Measurements from ENCODE around the gene ARL16. TPM values are rescaled to one million over a fixed set of nuclear protein-coding genes. Genes with fewer than 3 reads are reported as not detected.

Gene ARL16
- total RNA-seq, 1 experiment from 2014 or later, result 49.8 TPM

DNA sequence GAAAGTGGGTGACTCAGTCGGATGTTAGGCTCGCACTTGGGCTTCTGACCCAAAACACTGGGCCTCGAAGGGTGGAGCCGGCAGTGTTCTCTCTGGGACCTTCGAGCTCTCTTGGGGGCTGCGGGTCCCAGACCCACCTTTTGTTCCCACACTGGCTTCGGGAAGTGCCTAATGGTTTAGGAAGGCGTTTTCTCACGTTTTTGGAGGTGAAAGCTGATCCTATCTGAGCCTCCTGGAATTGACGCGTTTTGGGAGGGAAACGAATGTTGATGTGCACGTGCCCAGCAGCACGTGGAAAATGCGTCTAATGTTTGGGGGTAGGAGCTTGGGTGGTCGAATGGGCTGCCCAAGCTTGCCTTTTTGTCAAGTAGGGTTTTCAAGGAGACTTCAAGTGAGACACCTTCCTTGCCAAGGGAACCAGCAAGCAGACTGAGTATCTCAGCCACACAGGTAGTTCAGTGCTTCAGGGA, 880 bp upstream of the ARL16 start:
- Mint-ChIP-seq H3K4me1 (ENCODE audit: low read depth, unreplicated experiment) (no peaks in the 10 kb centered on the region), H3K27me3 (ENCODE audit: insufficient read depth, unreplicated experiment) (no peaks in the 10 kb centered on the region), H3K4me3 (ENCODE audit: unreplicated experiment) (peak overlapping the region; percentile 97), H3K27ac (ENCODE audit: unreplicated experiment) (peak overlapping the region; percentile 95), H3K9me3 (ENCODE audit: unreplicated experiment) (no peaks in the 10 kb centered on the region), H3K36me3 (ENCODE audit: insufficient read depth, unreplicated experiment) (peaks cover 47% of the 10 kb centered on the region)
- Histone ChIP-seq H3K4me3 (ENCODE audit: low read depth, low read length) (peak overlapping the region; percentile 62), H3K36me3 (ENCODE audit: control insufficient read depth, insufficient read depth, low read length) (peaks cover 5% of the 10 kb centered on the region), H3K9me3 (no peaks in the 10 kb centered on the region), H3K27me3 (replicated peaks; ENCODE audit: control insufficient read depth, insufficient read depth, low read length) (no peaks in the 10 kb centered on the region), H3K4me1 (0 out of 2 replicates have a peak, but pooled peaks cover 10% of the 10 kb centered on the region)
- DNase-seq, result no peak
- TSS peak; percentile 75 for BruUV-seq (replicated peaks)
- TF ChIP-seq, protein P1, sequence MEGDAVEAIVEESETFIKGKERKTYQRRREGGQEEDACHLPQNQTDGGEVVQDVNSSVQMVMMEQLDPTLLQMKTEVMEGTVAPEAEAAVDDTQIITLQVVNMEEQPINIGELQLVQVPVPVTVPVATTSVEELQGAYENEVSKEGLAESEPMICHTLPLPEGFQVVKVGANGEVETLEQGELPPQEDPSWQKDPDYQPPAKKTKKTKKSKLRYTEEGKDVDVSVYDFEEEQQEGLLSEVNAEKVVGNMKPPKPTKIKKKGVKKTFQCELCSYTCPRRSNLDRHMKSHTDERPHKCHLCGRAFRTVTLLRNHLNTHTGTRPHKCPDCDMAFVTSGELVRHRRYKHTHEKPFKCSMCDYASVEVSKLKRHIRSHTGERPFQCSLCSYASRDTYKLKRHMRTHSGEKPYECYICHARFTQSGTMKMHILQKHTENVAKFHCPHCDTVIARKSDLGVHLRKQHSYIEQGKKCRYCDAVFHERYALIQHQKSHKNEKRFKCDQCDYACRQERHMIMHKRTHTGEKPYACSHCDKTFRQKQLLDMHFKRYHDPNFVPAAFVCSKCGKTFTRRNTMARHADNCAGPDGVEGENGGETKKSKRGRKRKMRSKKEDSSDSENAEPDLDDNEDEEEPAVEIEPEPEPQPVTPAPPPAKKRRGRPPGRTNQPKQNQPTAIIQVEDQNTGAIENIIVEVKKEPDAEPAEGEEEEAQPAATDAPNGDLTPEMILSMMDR (IDR thresholded peaks at IDR 0.05; ENCODE audit: insufficient read depth in 1 of 2, low read depth in 1 of 2, low read length in 1 of 2, severe bottlenecking in 1 of 2, unreplicated experiment in 1 of 2), result no peak
- CTCF ChIA-PET, result no interaction called here
- intact Hi-C loops (cut with micrococcal nuclease; ENCODE audit: unreplicated experiment), result no loop called here
- POLR2A ChIA-PET, result interaction anchor here (1.2 to 1.6 kb wide), 3 partner anchors 18 to 149 kb away, joined by 3 to 45 read pairs (median 8); partner anchors contain the start of genes MCRIP1 and MRPL12

DNA sequence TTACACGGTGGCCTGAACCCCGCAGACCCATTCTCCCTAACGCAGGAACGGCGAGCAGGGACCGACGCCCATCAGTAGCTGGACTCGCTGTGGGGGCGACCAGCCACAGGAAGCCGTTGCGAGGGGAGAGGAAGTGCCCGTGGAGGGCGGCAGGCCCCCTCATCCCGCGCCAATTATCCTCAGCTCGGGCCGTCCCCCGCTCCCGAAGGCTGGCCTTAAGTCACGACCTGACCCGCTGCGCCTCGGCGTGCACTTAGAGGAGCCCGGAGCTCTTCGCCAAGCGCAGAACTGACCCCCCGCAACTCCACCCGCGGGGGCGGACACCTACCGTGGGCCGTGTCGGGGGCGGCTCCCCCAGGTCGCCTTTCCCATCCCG, 401 bp downstream of the ARL16 start:
- peaks cover 35% of the 10 kb centered on the region for H3K36me3 Mint-ChIP-seq (ENCODE audit: insufficient read depth, unreplicated experiment)
- 0 out of 2 replicates have a peak, but pooled peaks cover 10% of the 10 kb centered on the region for H3K4me1 ChIP-seq
- H3K4me1 Mint-ChIP-seq (ENCODE audit: low read depth, unreplicated experiment), result no peaks in the 10 kb centered on the region
- peaks cover 2% of the 10 kb centered on the region for H3K36me3 ChIP-seq (ENCODE audit: control insufficient read depth, insufficient read depth, low read length)
- DNase-seq, result no peak
- CTCF ChIA-PET, result interaction anchor here (1.0 kb wide), 1 partner anchor 19 kb away, joined by 4 read pairs; no protein-coding TSS in a partner anchor
- H3K27ac Mint-ChIP-seq (ENCODE audit: unreplicated experiment), result peak overlapping the region; percentile 95
- intact Hi-C loops (cut with micrococcal nuclease; ENCODE audit: unreplicated experiment), result loop anchor here (1.0 kb wide), 1 partner anchor 20 kb away; the partner anchor contains the start of gene MRPL12
- H3K27me3 Mint-ChIP-seq (ENCODE audit: insufficient read depth, unreplicated experiment), result no peaks in the 10 kb centered on the region
- no peaks in the 10 kb centered on the region for H3K9me3 Mint-ChIP-seq (ENCODE audit: unreplicated experiment)
- H3K4me3 Mint-ChIP-seq (ENCODE audit: unreplicated experiment), result peak overlapping the region; percentile 97
- TF ChIP-seq, protein P1 (IDR thresholded peaks at IDR 0.05; ENCODE audit: insufficient read depth in 1 of 2, low read depth in 1 of 2, low read length in 1 of 2, severe bottlenecking in 1 of 2, unreplicated experiment in 1 of 2), result no peak
- peak overlapping the region; percentile 89 for H3K4me3 ChIP-seq (ENCODE audit: low read depth, low read length)
- POLR2A ChIA-PET, result interaction anchor here (0.7 to 1.6 kb wide), 8 partner anchors 15 to 347 kb away, joined by 3 to 45 read pairs (median 5); partner anchors contain the start of genes CCDC137, MCRIP1, MRPL12 and OXLD1
- no TSS peak for BruUV-seq (replicated peaks)
- no peaks in the 10 kb centered on the region for H3K9me3 ChIP-seq
- H3K27me3 ChIP-seq (replicated peaks; ENCODE audit: control insufficient read depth, insufficient read depth, low read length), result no peaks in the 10 kb centered on the region

DNA sequence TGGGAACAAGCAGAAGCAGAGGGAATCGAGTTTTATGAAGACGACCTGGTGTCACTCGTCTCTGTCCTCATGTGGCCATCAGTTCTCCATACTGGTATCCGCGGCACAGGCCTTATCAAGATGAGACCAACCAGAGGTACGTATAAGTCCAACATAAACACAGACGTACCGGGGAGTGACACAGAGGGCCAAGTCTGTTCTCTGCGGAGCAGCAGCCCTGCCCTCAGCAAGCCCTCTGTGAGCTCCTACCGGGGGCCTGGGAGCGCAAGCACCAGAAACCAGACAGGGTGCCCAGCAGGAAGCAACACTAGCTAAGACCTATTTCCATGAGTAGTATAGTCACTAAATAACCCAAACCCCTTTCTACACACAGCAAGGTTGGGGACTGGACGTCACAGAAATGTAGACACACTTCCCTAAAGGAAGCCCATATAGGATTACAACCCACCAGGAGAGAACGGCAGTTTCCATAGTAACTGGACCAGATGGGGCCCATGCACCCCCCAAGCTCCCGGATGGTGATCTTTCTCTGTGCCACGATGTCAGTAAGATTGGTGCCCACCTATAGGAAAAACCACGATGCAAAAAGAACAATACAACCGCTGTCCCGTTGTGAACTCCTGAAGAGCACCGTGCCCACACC, 911 bp downstream of the ARL16 start:
- Mint-ChIP-seq H3K4me1 (ENCODE audit: low read depth, unreplicated experiment) (no peaks in the 10 kb centered on the region), H3K27me3 (ENCODE audit: insufficient read depth, unreplicated experiment) (no peaks in the 10 kb centered on the region), H3K4me3 (ENCODE audit: unreplicated experiment) (peak overlapping the region; percentile 97), H3K36me3 (ENCODE audit: insufficient read depth, unreplicated experiment) (peaks cover 36% of the 10 kb centered on the region), H3K27ac (ENCODE audit: unreplicated experiment) (peak overlapping the region; percentile 95), H3K9me3 (ENCODE audit: unreplicated experiment) (no peaks in the 10 kb centered on the region)
- H3K4me3 ChIP-seq (ENCODE audit: low read depth, low read length), result peak overlapping the region; percentile 89
- H3K36me3 ChIP-seq (ENCODE audit: control insufficient read depth, insufficient read depth, low read length), result peaks cover 2% of the 10 kb centered on the region
- DNase-seq, result no peak
- H3K9me3 ChIP-seq, result no peaks in the 10 kb centered on the region
- H3K4me1 ChIP-seq, result 0 out of 2 replicates have a peak, but pooled peaks cover 10% of the 10 kb centered on the region
- TF ChIP-seq, protein P1 (IDR thresholded peaks at IDR 0.05; ENCODE audit: insufficient read depth in 1 of 2, low read depth in 1 of 2, low read length in 1 of 2, severe bottlenecking in 1 of 2, unreplicated experiment in 1 of 2), result no peak
- intact Hi-C loops (cut with micrococcal nuclease; ENCODE audit: unreplicated experiment), result loop anchor here (1.0 kb wide), 1 partner anchor 21 kb away; the partner anchor contains the start of gene MRPL12
- no peaks in the 10 kb centered on the region for H3K27me3 ChIP-seq (replicated peaks; ENCODE audit: control insufficient read depth, insufficient read depth, low read length)
- ChIA-PET CTCF (no interaction called here), POLR2A (interaction anchor here (0.7 to 1.6 kb wide), 4 partner anchors 15 to 25 kb away, joined by 3 to 45 read pairs (median 5); partner anchors contain the start of gene MRPL12)
- no TSS peak for BruUV-seq (replicated peaks)
